ENCODE data around the gene AP3D1. TPM values are rescaled to one million over a fixed set of nuclear protein-coding genes. Genes with fewer than 3 reads are reported as not detected.

Gene AP3D1
- total and polyA plus RNA-seq, 9 of the 15 experiments (the other 6 are each of a cell fraction or from before 2014, with no cell fraction given), result 1.2 to 86.1 (median 35.9) TPM

GRCh38 chr19:2151339-2152229 is at the start of gene AP3D1 (continued):
- TF ChIP-seq ZNF511 (CRISPR knock-in tag; IDR thresholded peaks at IDR 0.05), result no peak
- no peak for TF ChIP-seq ETS2 (tag; IDR thresholded peaks at IDR 0.05; ENCODE audit: borderline replicate concordance, poor library complexity, severe bottlenecking)
- TF ChIP-seq TAF1 (IDR thresholded peaks at IDR 0.05; ENCODE audit: control insufficient read depth, extremely low read depth, insufficient read depth, low read length, severe bottlenecking), result peak; percentile 73
- no peak for TF ChIP-seq ZNF217 (CRISPR knock-in tag; IDR thresholded peaks at IDR 0.05)
- TF ChIP-seq SMAD3 (CRISPR knock-in tag; conservative IDR thresholded peaks at IDR 0.05), result no peak
- TF ChIP-seq ZBED1 (IDR thresholded peaks at IDR 0.05), result no peak
- TF ChIP-seq BHLHE40 (IDR thresholded peaks at IDR 0.05; ENCODE audit: low read length), result peak; percentile 57
- TF ChIP-seq CREB3L1 (IDR thresholded peaks at IDR 0.05; ENCODE audit: borderline replicate concordance, low read depth), result peak; percentile 91
- TF ChIP-seq EHMT2 (IDR thresholded peaks at IDR 0.05), result no peak
- no peak for TF ChIP-seq ZBTB1 (CRISPR knock-in tag; IDR thresholded peaks at IDR 0.05; ENCODE audit: borderline replicate concordance, low read depth)
- TF ChIP-seq GATAD2B (IDR thresholded peaks at IDR 0.05; ENCODE audit: borderline replicate concordance), result no peak
- no peak for TF ChIP-seq NR3C1 (CRISPR knock-in tag; IDR thresholded peaks at IDR 0.05)
- TF ChIP-seq ZNF140 (CRISPR knock-in tag; IDR thresholded peaks at IDR 0.05), result no peak
- no peak for TF ChIP-seq ZNF79 (CRISPR knock-in tag; IDR thresholded peaks at IDR 0.05; ENCODE audit: low read depth)
- no peak for TF ChIP-seq KLF10 (CRISPR knock-in tag; IDR thresholded peaks at IDR 0.05)
- TF ChIP-seq SIRT6 (IDR thresholded peaks at IDR 0.05; ENCODE audit: low read depth, low read length), result no peak
- TF ChIP-seq ZNF395 (CRISPR knock-in tag; IDR thresholded peaks at IDR 0.05), result peak; percentile 89
- TF ChIP-seq VEZF1 (CRISPR knock-in tag; IDR thresholded peaks at IDR 0.05), result peak; percentile 82
- TF ChIP-seq ZMIZ1 (IDR thresholded peaks at IDR 0.05; ENCODE audit: low read depth in 2 of 2, low read length in 2 of 2), result no peak
